IPS DF 4.7 (cell line): ENCODE results near the gene NUDT19.
"Not testable (repeated sequence)": the region's sequence is repeated elsewhere in the genome, so short reads cannot be mapped to it uniquely, and the experiment has no call there.

Source experiments
- DNase-seq: peaks from one replicate; pipeline ENCODE4 v3.0.0-alpha.2; 2013; ENCODE audit warnings: low spot score; ENCODE audit errors: extremely low read depth

NUDT19 gene

DNA sequence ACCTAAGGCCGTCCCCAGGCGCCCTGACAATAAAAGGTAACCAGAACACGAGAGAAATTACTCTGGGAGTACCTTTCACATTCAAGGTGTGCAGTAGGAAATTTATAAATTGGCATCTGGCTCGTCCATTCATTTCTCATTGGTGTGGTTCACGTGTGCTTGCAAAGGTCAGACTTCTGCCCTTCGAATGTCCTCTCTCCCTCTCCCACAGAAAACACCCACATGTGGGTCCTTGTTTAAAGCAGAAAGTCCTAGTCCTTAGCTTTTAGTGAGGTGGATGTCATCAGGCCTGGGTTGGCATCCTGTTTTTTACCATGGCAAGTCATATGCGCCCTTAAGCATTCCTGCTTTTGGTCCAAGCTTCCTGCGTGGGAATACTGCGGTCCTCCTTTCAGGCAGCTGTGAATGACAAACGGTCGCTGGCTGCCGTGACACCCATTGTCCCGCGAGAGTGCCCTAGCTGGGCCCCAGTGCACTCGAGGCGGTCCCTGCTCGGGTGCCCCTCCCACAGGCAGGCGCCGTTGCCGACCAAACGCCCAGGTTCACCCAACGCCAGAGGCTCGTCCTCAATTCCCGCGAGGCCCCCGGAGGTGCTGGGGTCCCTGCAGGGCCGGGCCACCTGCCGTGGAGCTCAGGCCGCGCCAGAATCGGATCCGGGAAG is at the start of gene NUDT19:
TSS of gene NUDT19 (plus strand) at position 531 of the 661 bp plus-strand sequence. CDS start 140 bp downstream, outside the sequence.
- no peak for DNase-seq

DNA sequence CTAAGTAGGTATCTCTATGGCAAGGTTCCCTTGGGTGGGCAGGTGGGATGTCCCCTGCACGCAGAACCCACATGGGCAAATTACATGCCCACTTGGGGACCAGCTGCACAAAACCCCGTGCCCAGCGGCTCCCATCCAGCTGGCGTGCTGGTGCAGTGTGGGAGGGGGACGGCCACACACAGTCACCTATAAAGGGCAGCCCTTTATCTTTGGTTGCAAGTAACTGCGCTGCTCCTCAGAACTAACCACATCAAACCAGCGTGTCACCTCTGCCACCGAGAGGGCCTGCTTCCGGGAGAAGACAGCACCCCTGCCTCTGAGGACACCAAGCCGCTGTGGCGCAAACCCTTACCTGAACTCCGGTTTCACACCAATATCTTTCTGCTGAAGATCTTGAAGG is 48.9 kb upstream of the NUDT19 start:
- DNase-seq, result no peak

DNA sequence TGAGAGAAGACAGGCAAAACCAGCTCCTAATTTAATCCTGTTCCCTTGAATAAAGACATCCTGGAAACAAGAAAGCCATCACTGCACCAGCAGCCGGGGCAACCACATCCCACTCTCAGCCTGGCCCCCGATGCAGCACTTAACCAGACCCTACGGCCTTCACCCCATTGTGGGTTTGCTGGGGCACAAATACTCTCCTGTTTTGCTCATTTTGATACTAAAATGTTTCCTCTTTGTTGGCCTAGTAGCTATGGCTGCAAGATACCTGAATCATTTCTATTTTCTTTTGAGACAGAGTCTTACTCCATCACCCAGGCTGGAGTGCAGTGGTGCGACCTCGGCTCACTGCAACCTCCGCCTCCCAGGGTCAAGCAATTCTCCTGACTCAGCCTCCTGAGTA is 45.1 kb upstream of the NUDT19 start:
- DNase-seq, result no peak

DNA sequence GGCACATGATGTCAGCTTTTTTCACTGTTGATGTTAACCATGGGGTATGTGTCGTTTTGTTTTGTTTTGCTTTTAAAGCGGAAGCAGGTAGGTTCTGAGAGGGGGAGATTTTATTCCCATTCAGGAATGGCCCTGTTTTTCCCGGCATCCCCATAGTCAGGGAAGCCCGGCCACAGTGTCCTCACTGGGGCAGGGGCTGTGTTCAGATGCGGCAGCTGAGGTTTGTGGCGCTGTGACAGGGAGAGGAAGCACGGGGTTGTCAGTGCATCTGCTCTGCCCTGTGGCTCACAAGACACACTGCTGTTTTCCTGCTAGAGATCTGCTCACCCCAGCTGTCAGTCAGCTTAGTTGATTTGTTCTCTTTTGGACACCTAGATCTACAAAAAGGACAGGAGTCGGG is 44.3 kb upstream of the NUDT19 start:
- DNase-seq, result no peak

DNA sequence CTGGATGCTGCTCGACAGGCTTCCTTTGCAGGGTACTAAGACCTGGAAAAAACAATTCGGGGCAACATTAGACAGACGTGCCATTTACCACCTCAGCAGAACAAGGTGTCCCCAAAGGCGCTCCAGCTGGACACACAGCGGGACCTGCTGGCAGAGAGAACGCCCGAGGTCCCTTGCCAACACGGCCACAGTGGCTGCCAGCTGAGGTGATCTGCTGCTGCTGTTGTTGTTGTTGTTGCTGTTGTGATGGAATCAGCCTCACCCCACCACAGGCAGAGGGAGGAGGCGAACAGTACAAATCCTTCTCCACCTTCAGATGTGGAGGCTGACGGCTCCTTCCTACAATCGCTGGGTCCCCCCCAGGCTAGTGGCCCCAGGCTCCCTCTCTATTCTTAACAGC is 41.9 kb upstream of the NUDT19 start:
- DNase-seq, result no peak

DNA sequence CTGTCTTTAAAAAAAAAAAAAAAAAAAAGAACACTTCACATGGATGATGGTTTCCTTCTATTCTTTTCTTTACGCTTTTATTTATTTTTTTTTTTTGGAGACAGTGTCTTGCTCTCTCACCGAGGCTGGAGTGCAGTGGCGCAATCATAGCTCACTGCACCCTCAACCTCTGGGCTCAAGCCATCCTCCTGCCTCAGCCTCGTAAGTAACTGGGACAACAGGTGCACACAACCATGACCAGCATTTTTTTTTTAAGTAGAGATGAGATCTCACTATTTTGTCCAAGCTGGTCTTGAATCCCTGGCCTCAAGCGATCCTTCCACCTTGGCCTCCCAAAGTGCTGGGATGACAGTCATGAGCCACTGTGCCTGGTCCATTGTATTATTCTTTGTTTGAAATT is 41.0 kb upstream of the NUDT19 start:
- no peak for DNase-seq

DNA sequence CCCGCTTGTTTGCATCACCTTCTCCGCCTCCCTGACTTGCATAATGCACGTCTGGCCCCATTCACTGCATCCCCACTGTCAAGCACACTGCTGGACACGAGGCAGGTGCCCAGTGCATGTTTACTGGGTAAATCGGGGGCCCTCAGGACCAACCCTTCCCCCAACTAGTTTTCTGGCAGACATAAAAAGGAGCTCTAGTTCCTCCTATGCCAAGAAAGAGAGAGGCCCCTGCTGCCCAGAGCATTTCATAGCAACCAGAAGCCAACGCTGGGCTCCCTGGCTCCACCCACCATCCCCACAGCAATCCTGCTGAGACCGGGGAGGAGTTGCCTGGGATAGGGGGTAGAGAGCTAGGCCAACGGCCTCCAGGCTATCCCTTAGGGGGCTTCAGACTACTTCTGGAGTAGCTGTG is 39.9 kb upstream of the NUDT19 start:
- no peak for DNase-seq

DNA sequence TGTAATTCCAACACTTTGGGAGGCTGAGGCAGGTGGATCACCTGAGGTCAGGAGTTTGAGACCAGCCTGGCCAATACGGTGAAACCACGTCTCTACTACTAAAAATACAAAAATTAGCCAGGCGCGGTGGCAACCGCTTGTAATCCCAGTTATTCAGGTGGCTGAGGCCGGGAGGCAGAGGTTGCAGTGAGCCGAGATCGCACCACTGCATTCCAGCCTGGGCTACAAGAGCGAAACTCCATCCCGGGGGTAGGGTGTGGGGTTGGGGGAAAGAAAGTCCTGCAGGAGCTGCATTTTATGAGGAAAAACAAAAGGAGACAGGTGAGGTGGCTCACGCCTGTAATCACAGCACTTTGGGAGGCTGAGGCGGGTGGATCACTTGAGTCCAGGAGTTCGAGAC is 39.3 kb upstream of the NUDT19 start:
- not testable (repeated sequence) for DNase-seq

DNA sequence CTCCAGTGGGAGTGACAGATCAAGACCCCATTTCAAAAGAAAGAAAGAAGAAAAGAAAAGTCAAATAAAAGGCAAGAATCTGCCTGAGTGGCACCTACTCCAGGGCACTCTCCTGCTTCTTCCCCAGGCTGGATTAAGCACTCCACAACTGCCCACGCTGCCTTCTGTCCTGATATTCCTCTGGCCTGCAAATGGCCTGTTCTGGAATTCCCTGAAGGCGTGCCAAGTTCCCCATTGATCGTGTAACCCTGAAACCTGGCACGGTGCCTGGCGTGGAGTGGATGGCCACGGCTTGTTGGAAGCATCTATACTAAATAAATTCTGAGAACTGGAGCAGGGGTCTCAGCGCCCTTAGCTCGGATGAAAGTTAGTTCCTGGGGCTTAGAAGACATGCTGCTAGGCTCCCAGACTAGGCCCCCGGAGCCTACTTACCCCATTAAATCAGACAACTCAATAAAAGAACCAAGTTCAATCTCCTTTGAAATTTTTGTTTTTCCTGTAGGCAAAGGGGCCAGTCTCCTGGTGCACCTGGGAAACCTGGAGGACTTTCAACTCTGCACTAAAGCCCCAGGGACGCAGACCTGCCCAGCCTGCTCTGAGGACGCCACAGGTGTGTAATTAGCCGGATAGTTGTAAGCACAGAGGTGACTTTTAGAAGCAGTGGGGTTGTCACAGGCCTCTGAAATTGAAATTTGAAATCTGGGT is 38.6 kb upstream of the NUDT19 start:
- DNase-seq, result no peak

DNA sequence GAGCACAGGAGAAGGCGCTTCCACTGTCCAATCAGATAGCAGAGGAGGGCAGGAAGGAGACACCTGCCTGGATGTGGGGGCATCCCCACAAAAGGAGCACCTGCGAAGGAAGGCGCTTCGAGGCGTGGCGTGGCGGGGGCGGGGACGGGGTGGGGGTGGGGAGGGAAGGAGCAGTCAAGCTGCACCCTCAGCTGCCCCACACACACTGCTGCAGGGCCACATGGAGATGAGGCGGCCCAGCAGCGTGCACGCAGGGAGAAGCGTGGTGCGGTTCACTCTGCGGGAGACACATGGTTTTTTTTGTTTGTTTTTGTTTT is 38.1 kb upstream of the NUDT19 start:
- DNase-seq, result no peak

DNA sequence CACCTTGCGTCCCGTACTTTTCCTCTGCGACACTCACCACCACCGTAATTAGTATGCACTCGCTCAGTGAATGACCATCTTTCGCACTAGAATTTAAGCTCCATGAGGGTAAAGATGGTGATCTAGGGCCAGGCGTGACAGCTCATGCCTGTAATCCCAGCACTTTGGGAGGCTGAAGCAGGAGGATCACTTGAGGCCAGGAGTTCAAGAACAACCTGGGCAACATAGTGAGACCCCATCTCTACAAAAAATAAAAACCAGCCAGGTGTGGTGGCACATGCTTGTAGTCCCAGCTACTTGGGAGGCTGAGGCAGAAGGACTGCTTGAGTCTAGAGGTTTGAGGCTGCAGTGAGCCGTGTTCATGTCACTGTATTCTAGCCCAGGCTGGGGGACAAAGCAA is 35.2 kb upstream of the NUDT19 start:
- DNase-seq, result not testable (repeated sequence)

DNA sequence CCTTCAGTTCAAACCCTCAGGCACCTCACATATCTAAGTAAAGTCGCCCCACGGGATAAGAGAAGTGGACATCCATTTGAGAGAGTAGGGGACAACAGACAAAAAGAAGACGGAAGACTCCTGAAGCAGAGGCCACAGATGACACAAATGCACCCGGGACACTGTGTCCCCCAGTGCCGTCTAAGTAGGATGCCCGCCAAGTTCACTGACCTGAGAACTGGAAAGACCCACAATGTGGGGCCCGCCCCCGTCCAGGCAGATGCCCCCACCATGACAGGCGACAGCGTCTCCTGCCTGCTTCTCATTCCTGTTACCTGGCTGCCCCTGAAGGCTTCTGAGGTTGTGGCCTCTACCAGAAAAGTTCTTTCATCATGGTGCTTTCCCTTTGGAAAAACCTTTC is 33.5 kb upstream of the NUDT19 start:
- no peak for DNase-seq

DNA sequence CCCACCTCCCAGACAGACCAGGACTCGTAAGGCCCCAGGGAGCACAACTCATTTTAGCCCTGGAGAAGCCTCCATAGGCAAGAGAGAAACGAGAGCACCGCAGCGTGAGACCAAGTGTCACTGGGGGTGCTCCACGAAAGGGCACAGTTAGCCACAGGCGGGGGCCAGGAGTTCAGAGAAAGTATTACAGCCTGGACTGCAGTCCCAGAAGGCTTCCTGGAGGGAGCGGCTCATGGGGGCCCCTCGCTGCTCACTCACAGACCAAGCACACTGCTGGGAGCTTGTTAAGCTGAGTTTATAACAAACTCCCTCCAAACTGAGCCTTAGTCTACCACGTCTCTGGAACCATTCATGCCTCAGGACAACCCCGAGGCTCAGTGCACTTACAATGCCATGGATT is 33.1 kb upstream of the NUDT19 start:
- DNase-seq, result no peak

DNA sequence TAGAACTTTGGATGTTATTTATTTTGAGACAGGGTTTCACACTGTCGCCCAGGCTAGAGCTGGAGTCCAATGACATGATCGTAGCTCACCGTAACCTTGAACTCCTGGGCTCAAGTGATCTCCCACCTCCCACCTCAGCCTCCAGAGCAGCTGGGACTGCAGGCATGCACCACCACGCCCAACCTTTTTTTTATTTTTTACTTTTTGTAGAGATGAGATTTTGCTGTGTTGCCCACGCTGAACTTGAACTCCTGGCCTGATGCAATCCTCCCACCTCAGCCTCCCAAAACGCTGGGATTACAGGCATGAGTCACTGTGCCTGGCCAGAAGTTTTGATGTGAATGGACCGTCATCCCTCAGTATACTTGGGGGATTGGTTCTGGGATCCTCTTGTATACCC is 30.3 kb upstream of the NUDT19 start:
- DNase-seq, result no peak

DNA sequence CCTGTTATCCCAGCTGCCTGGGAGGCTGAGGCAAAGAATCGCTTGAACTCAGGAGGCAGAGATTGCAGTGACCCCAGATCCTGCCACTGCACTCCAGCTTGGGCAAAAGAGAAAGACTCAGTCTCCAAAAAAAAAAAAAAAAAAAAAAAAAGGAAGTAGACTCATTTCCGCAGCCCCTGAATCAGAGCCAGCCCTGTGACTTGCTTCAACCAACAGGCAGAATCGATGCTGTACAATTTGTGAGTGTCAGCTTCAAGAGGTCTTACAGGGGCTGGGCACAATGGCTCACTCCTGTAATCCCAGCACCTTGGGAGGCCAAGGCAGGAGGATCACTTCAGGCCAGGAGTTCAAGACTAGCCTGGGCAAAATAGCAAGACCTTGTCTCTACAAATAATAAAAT is 29.4 kb upstream of the NUDT19 start:
- no peak for DNase-seq

DNA sequence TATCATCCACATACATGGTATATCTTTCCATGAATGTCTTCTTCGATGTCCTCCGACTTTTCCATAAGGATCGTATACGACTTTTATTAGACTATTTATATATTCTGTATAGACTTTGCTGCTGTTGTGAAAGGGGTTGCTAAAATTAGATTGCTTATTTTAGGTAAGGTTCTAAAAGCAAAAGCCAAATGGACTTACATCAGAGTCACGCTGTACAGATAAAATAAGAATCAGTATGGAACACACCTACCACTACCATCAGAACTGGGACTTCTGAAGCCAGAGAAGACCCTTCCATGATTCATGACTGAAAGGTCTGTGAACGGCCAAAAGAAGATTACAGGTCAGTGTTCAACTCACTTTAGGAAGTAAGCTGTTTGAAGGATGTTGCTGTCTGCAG is 25.5 kb upstream of the NUDT19 start:
- DNase-seq, result no peak

DNA sequence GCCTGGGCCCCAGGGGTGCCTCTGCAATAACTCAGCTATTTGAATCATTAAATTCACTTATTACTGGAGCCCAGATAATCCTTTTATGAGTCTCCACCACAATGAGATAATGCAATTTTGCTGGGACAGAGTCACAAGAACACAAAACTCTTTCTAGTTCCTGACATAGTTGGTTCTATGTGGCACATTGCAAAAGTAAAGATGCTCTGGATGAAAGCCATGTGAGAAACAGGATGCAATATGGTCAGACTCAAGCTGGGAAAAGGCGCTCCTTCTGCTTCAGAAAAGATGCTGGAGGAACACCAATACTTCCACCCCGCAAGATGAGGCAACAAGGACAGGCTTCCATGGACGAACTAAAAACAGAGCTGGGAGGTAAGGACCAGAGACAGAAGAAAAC is 22.3 kb upstream of the NUDT19 start:
- DNase-seq, result no peak

DNA sequence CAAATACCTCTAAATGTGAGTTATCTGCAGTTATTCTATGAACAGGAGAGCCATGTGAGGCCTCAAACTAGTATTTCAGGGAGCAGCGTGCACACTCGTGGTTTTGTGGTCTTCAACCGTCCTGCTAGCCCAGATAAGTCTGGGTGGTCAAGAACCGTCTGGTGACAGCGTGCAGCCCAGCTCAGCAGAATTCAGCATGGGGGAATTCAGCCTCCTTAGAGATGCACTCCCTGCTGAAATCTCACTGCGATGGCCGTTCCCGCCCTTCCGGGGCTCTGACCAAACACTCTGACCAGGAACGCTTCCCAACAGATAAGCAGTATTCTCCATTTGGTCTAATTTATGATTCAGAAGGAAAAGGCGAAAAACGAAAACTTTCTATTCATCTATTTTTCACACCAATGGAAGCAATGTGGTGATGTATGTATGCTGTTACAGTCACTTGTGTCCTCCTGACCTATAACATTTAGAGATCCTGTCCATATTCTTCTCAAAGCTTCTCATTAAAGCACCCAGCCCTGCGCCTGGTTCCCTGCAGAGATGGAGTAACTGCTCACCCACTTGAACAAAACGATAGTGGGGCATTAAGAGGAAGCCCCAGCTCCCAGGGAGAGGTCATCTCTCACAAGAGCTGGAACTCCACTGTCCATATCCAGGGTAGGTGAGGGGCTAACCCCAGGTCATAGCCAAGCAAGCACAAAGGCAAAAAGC is 19.6 kb upstream of the NUDT19 start:
- no peak for DNase-seq

DNA sequence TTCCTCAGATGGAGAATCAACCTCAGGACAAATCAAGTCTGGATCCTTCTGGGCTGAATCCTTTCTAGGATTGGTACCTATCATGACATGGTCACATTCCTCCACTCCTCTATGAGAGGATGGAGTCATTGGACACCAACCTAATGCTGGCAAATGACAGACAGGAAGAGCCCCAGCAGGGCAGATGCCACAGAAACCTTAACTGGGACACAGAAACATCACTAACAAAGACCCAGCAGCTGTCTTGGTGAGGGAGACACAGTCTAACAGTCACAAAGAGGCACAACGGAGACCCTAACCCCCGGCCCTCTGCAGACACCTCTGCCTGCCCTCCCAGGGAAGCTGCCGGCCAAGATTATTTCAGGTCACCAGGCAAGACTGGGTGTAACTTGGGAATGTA is 18.8 kb upstream of the NUDT19 start:
- no peak for DNase-seq

DNA sequence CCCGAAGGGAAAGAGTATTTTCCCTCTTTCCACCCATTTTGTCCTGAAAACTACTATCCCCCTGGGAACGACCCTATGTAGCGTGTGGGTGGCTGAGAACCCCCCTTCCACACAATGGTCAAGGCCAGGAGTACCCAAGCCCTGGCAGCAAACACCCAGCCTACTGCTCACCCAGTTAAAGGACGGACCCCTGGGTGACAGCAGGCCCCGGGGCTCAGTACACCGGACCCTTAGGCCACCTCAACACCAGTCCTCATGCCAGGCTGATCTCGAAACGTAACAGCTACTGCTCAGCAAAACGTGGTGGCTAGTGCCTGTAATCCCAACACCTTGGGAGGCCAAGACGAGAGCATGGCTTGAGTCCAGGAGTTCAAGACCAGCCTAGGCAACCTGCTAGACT is 18.0 kb upstream of the NUDT19 start:
- DNase-seq, result no peak

DNA sequence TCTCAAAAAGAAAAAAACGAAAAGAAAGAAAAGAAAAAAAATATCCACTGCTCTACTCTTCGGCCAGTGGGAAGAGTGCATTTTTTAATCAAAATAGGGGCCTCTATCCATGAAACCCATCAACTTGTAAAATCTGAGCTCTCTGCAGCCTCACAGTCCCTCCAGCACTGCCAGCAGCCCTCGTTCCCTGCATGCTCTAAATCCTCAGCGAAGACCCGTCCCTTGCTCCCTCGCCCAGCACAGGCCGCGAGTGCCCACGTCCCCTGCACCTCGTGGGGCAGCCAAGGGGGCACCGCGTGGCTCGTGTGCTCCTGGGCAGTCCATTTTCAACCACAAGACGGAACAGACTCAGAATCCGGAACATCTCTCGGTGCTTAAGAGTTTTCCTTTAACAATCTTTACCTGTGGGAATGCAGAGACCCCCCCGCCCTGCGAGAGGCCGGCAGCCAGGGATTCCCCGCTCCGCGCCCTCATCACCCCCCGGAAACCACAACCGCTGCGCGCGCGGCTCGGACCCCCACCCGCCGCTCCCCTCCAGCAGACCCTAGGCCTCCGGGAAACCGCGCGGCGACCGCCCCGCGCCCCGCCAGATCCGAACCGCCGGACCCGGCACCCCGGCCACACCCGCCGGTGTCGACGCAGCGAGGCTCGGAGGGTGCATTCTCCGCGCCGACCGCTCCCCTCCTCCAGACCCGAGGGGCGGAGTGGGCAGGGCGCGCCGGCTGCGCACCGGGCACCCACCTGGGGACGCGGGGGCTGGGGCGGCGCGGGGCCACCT is 17.3 kb upstream of the NUDT19 start:
- no peak for DNase-seq
